Measurements from ENCODE around the gene ZNF232.
"Not testable (repeated sequence)": the region's sequence is repeated elsewhere in the genome, so short reads cannot be mapped to it uniquely, and the experiment has no call there.

The ZNF232 gene

DNA sequence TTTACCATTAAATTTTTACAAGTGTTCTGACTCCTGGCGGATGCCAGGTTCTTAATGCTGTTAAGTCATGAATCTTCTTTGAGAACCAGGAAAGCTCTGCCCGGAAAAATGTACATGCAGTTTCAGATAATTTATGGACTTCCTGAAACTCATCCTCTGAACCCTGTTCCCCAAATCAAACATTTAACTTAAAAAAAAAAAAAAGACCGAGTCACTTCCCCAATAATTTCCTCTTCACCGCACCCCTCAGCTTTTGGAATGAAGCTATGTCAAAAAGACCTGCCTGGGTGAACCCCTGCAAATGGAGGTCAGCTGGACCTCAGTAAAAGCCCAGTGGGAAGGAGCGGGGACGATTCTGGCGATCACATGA, 15.0 kb downstream of the ZNF232 start:
- DNase-seq: no peak

DNA sequence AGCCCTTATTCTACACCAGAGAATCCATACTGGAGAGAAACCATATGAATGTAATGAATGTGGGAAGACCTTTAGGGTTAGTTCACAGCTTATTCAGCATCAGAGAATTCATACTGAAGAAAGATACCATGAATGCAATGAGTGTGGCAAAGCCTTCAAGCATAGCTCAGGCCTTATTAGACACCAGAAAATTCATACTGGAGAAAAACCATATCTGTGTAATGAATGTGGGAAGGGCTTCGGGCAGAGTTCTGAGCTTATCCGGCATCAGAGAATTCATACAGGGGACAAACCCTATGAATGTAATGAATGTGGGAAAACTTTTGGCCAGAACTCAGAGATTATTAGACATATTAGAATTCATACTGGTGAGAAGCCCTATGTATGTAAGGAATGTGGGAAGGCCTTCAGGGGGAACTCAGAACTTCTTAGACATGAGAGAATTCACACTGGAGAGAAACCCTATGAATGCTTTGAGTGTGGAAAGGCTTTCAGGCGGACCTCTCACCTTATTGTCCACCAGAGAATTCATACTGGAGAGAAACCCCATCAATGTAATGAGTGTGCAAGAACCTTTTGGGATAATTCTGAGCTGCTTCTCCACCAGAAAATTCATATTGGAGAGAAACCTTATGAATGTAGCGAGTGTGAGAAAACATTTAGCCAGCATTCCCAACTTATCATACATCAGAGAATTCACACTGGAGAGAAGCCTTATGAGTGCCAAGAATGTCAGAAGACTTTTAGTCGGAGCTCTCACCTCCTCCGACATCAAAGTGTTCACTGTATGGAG, 19.3 kb downstream of the ZNF232 start:
- no peak for DNase-seq

DNA sequence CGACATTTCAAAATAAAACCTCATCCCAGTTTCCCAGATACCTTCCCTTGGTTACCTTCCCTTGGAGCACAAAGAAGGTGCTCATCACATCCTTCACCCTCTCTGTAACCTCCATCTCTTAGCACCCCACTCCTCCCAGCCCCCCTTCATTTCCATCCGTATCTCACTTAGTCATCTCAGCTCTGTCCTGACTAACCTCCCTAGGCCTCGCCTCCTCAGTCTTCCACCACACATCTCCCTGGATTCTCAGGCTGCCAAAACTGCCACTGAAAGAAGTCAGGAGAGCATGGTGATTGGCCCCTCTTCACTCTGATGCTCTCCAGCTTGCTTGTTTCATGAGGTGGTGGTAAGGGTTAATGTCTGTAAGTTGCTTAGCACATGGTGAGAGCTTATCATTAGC, 31.1 kb downstream of the ZNF232 start:
- DNase-seq: no peak

DNA sequence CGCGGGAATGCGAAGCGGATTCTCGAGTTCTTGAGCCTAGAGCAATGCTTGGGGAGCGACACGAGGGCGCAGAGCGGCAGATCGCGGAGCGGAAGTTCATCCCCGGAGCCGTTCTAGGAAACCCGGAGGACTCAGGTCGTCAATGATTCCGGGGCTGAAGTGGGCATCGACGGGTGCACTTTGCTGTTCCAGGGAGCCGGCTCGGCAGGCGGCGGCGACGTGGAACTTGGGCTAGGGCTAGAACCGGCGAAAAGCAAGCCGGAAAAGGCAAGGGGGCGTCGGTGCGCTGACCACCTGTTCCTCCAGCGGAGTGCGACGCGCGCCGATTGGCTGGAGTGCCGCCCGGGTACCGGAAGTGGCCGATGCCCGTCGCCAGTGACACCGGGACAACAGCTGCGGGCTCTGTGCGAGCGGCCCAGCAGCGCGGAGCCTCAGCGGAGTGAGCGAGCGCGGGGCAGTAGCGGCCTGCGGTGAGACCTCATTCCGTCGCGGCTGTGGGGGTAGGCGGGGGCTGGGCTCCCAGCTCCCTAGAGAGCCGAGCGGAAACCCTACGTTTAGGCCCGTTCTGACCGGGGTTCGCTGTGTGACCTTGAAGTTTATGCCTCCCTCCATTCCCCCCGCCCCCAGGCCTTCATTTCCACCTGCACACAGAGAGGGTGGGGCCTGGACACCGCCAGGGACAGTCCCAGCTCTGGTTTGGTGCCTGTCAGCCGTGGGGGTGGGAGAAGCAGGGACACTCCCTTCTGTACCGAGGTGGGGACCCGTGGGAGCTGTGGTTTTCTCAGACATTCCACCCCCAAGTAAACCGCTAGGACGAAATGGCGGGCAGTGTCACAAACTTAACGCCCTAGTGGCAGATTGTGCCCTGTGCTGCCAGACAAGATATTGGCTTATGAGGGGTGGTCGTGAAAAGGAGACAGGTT, 33.3 kb downstream of the ZNF232 start, which contains the start of gene ZFP3:
ZFP3 (plus strand) TSS at position 362 of the 923 bp plus-strand sequence. CDS start 13,038 bp downstream, outside the sequence.
- peak; percentile 66 to 89 for DNase-seq

- no peak for DNase-seq
These were observed 33.9 kb downstream of the ZNF232 start for GRCh38 chr17:5077781-5078105.

DNA sequence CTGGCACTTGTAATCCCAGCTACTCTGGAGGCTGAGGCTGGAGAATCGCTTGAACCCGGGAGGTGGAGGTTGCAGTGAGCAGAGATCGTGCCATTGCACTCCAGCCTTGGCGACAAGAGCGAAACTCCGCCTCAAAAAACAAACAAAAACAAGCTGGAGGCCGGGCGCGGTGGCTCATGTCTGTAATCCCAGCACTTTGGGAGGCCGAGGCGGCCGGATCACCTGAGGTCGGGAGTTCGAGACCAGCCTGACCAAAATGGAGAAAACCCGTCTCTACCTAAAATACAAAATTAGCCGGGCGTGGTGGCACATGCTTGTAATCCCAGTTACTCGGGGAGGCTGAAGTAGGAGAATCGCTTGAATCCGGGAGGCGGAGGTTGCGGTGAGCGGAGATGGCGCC, 34.4 kb downstream of the ZNF232 start:
- not testable (repeated sequence) for DNase-seq

DNA sequence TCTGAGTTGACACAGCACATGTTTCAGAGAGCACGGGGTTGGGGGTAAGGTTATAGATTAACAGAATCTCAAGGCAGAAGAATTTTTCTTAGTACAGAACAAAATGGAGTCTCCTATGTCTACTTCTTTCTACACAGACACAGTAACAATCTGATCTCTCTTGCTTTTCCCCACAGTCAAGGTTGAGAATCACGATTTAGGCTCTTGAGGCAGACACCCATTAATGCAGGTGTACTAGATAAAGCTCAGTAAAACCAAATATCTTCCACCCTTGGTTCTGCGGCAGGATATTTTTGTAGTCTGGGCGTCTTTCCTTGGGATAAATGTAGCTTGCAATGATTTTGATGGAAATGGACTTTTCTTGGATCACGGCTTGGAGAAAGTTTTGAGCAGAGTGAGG, 36.2 kb downstream of the ZNF232 start:
- DNase-seq: not testable (repeated sequence)

DNA sequence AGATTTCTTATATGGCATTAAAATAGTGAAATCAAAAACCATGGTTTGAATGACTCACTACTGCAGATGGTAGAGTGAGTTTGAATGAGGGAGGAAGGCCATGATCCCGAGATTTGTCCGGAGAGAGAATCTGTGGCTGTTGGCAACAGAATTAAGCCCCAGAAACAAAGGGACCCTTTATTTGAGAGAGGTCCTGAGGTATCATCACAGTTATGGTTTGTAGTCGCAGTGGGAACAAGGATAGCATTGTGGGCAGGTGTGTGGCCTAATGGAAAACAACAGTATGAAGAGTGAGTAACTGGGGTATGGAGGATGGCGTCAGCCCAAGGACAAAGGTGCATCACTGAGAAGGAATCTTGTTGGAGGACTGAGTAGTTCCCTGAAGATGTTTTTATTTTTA, 42.0 kb downstream of the ZNF232 start:
- no peak for DNase-seq

GRCh38 chr17:5068236-5068635, 43.4 kb downstream of the ZNF232 start:
- DNase-seq: no peak

DNA sequence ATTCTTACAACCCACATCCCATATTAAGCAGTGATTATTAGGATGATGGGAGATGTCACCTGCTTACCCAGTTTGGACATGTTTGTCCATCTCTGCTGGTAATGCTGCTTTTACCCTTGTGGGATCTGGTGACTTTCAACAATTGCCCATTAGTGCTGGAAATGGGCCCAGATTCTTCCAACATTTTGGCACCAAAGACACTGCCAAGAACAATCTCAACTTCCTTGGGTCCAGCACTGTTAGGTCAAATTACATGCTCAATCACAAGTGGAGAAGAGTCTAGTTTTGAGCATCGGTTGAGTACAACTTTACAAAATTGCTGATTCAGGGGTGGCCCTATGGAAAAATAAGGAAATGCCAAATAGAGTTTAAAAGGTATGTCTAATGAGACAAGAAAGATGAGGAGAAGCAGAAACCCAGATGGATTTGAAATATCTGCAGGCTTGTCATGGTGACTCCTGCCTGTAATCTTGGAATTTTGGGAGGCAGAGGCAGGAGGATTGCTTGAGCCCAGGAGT, 46.4 kb downstream of the ZNF232 start:
- no peak for DNase-seq

Data from NCI-H2081 (cell line).